Keratinocyte (primary cell): Measurements from ENCODE around the gene CCDC38.

Experiments used
- CTCF ChIP-seq, 3 experiments: IDR thresholded peaks in 1 of 3; conservative IDR thresholded peaks in 1 of 3; optimal IDR thresholded peaks in 1 of 3; 2 replicates in 2 of 3; 3 replicates in 1 of 3; pipeline versions ENCODE3 to v1.5.1; 2011; ENCODE audit warnings: low read length in 3 of 3, mild to moderate bottlenecking in 3 of 3, moderate library complexity in 2 of 3, control low read depth in 1 of 3, inconsistent platforms in 1 of 3; ENCODE audit not compliant: insufficient read depth in 2 of 3; ENCODE audit errors: extremely low read depth in 1 of 3
- EZH2 ChIP-seq: IDR thresholded peaks from one replicate; pipeline ENCODE4 v1.6.1; 2012; ENCODE audit warnings: inconsistent platforms, mild to moderate bottlenecking, low read length, moderate library complexity

GRCh38 chr12:95834572-95834971, 107.8 kb downstream of the CCDC38 start:
- TF ChIP-seq EZH2, result no peak
- TF ChIP-seq CTCF (optimal IDR thresholded peaks at IDR 0.05 in 1 of 3, IDR thresholded peaks at IDR 0.05 in 1 of 3, conservative IDR thresholded peaks at IDR 0.05 in 1 of 3; ENCODE audit: extremely low read depth in 1 of 3, insufficient read depth in 2 of 3, low read length in 3 of 3), result no peak
